HG02981 (cell line): Measurements from ENCODE around the gene SCT.

Experiments
- ATAC-seq: cut with Tn5 transposase; IDR thresholded peaks from one replicate; pipeline ENCODE4 v1.9.1; 2021; ENCODE audit warnings: mild to moderate bottlenecking, moderate library complexity; ENCODE audit not compliant: unreplicated experiment

The SCT gene

DNA sequence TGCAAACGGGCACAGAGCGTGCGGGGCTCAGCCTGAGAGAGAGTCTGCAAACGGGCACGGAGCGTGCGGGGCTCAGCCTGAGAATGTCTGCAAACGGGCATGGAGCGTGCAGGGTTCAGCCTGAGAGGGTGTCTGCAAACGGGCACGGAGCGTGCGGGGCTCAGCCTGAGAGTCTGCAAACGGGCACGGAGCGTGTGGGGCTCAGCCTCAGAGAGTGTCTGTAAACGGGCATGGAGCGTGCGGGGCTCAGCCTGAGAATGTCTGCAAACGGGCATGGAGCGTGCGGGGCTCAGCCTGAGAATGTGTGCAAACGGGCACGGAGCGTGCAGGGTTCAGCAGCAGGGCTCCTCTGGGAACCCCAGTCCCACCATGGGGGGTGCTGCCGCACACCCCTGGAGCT, 37.2 kb downstream of the SCT start:
- ATAC-seq: no peak

DNA sequence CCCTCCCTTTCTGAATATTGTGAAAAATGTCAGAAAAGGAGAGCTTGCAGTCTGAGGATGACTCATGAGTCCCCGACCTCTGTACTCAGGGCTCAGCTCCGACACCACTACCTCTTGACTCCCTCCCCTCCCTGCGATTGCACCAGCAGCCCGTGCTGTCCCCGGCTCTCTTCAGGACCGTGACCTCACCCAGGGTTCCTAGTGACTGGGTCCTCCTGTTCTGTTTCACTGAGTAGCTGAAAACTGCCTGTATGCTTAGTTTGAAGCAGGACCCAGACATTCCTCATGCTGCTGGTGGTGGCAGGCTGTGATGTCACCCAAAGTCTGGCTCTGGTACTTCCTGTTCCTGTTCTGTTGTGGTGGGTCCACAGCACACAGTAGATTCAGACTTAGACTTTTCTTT, 39.0 kb downstream of the SCT start:
- no peak for ATAC-seq

DNA sequence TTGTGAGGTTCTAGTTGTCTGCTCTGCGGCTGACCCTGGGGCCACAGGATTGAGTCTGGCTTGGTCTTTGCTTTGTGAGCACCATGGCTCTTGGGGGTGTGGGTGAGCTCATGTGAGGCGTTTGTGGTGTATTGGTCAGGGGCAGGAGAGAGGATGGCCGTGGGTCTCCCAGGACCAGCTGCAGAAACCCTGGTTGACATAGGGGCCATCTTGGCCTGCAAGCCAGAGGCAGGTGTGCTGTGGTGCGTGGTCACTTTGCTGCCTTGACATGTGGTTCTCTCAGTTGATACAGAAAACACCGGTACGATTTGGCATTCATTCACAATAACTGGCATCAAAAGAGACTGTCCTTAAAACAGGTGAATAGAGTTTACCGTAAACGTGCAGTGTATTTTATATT, 39.4 kb downstream of the SCT start:
- no peak for ATAC-seq

DNA sequence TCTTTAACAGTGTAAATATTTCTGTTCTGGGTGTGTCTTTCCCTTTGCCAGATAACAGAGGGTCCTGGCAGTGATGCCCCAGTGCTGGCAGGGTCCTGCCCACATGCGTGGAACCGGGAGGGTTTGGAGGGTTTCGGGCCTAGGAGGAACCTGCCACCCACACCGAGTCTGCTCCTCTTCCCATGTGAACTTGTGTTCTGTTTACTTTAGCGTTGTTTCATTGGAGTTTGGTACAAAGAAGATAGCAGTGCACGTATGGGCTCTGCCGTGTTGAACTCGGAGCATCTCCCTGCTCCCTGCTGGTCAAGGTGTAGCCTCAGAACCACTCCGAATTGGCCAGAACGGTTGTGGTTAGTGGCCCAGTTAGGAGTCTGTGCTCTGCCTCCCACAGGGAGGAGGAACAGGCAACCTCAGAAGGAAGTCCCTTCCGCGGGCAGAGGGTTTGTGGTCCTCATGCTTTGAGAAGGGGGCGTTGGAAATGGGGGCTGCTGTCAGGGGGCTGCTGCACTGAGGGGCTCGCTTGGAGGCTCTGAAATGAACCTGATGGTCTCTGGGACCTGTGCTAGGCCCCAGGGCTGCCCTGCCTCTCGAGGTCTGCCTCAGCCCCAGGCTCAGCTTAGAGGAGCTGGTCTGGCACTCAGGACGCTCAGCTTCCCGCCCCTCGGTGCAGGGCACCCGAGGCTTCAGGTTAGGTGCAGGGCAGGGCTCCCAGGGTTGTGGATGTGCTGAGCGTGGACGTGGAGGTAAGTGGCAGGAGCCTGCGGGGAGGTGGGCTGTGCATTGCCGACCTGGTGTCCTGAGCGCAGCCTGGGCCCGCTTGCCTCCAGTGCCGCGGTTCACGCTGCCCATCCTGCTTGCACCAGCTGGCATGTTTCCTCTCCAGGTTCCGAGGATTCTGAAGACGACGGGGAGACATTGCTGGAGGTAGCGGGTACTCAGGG, 40.3 kb downstream of the SCT start:
- no peak for ATAC-seq

DNA sequence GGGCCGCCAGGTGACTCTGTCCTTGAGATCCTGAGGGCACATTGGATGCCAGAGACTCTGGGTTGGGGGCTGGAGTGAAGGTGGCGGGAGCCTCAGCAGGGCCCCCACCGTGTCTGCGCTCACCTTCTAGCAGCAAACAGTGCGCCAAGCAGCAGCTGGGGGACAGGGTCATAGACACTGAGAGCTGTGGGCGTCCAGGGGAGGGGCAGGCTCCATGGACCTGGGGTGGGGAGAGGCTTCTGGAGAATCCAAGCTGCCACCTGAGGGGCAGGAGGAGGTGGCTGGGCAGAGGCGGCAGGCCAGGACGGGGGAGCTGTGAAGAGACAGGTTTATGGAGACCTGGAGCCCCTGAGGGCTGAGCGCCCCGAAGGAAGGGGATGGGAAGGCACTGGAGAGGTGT, 42.7 kb downstream of the SCT start:
- ATAC-seq: no peak

DNA sequence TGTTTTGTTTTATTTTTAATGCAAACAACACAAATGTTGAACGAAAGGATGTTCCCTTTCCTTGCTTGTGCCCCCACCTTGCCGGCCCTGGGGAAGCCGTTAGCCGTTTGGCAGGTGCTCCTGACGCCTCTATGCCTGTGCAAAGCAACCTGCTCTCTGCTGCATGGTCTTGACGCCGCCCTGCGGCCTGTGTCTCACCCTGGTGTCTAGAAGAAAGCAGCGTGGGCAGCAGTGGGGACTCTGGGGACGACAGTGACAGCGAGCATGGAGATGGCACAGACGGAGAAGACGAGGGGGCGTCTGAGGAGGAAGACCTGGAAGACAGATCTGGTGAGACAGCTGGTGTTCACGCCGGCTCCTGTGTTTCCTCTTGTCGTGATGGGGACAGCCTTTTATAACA, 45.2 kb downstream of the SCT start:
- no peak for ATAC-seq

DNA sequence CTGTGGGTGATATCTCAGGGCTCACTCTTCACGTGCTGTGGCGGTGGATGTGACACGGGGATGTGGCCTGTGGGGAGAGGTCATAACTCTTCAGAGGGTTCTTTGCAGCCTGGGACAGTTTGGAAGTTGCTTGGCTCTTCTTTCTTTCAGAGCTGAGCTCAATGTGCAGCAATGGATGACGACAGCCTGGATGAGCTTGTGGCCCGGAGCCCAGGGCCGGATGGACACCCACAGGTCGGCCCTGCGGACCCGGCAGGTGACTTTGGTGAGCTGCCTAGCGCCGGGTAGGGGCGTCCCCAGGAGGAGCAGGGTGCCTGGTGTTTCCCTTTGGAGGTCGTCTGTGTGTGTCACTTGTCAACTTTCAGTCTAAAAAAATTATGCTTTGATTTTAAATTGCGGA, 45.6 kb downstream of the SCT start:
- ATAC-seq: no peak

DNA sequence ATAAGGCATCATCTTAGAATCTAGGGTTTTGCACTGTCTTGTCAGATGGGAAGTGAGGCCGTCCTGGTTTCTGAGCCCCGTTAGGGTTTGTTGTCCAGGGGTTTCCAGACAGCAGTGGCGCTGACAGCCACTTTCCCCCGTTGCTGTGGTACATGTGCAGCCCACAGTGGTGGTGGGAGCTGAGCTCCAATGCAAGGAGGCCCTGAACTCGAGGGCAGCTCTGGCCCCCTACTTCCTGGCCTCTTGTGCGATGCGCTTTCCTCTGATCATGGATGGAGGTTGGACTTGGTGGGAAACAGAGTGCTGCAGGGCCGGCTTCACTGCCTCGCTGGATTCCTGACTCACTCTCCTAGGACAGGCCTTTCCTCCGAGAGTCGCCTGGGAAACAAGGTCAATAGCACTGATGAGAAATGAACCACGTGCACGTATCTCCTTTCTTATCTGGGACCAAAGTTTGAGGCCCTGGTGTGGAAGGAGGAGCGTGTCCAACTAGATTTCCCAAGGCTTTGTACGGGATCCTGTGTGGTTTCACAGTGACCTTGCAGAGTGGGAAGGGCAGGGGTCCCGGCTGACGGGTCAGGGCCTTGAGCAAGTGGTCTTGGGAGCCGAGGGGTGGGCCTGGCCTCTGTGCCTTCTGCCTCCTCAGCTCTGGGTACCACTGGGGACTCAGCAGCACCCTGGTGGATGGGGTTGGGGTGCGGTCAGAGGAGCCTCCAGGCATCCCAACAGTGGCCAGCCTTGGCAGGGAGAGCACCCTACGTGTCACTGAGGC, 47.0 kb downstream of the SCT start:
- ATAC-seq: no peak

DNA sequence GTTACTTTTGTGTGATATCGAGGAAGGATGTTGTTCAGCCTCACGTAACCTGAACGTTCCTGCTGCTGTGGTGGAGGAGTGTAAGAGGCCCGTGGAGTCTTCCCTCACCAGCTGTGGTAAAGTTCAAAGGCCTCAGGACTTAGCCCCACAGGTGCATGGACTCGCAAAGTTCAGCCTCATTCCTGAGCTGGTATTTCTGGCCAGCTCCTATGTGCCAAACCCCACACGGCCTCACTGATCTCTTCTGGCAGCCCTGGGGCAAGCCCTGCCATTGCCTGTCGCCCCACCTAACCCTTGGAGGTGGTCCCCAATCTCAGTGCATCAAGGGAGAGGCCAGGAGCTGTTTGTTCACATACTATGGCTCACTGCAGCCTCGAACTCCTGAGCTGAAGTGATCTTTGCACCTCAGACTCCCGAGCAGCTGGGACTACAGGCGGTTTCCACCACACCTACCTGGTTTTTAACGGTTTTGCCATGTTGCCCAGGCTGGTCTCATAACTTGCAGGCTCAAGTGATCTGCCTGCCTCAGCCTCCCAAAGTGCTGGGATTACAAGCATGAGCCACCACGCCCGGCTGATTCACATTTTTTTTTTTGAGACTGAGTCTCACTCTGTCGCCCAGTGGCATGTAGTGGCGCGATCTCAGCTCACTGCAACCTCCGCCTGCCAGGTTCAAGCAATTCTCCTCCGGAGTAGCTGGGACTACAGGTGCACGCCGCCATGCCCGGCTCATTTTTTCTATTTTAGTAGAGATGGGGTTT, 48.5 kb downstream of the SCT start:
- no peak for ATAC-seq

DNA sequence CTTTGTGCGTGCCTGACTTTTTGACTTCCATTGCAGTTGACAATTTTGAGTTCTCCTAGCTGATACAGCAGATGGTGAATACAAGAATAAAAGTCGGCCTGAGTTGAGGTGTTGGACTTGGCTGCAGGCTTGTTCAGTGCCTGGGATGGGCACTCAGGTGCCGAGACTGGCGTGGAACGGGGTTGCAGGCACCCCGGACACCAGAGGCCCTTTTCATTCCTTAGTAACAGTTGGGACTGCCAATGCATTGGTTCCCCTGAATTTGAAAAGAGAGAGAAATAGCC, 49.4 kb downstream of the SCT start:
- no peak for ATAC-seq

DNA sequence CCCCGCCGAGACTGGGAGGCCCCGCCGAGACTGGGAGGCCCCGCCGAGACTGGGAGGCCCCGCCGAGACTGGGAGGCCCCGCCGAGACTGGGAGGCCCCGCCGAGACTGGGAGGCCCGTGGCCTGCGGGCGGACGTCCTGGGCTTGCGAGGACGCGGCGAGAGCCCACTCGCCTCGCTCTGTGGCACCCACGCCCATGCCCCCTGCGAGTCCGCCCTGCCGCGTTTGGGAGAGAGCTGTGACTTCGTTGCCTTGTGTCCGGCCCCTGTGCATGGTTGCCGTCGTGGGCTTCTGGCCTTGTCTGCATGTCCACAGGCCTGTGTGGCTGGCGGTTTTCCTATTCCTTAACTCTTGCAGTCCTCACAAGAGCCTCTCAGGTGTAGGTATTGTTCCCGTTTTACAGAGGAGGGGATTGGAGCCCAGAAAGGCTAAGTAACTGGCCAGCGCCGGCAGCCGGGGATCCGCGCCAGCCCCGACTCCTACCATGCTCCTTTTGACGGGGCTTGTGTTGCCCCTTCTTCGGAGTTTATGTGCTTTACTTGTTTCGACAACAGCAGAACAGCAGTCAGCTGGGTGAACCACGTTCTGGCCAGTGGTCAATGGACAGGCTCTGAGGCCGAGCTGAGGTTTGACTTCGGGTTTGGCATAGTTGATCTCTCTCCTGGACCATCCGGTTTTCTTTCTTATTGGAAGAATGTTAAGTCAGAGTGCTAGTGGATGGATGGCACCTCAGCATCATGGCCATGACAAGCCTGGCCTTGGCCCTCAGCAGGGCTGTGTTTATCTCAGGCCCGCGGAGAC, 50.0 kb downstream of the SCT start:
- no peak for ATAC-seq
